A673 (cell line): ENCODE data around the gene C14orf132. TPM values are rescaled to one million over a fixed set of nuclear protein-coding genes. Genes with fewer than 3 reads are reported as not detected.

Experiments
- BruUV-seq: library from RNA; stranded (reverse); fragments of 400-500 nt; replicated peaks from 2 replicates; lab custom pipeline; 2021; lab: Mats Ljungman, UMichigan
- CTCF ChIA-PET: fragments of 300-600 bp; sonication (Branson Sonifier 250); formaldehyde crosslinking; loops from one replicate; lab custom pipeline; 2022; ENCODE audit warnings: antibody characterized with exemption; lab: Charles Lee
- POLR2A ChIA-PET: fragments of 300-600 bp; sonication (Branson Sonifier 250); formaldehyde crosslinking; loops from one replicate; lab custom pipeline; 2022; ENCODE audit warnings: antibody characterized with exemption; ENCODE audit not compliant: low non-redundant PET; lab: Charles Lee
- DNase-seq: peaks from one replicate; pipeline ENCODE4 v3.0.0-alpha.2; 2015; ENCODE audit warnings: low spot score
- H3K27ac ChIP-seq: fragments of 200-600 bp; sonication (generic); 2 replicates; pipeline ENCODE4 v1.5.1; 2016; ENCODE audit warnings: mixed run types, low read depth, mild to moderate bottlenecking, mixed read lengths, antibody characterized with exemption, low read length; ENCODE audit not compliant: poor library complexity, severe bottlenecking
- H3K27me3 ChIP-seq: fragments of 200-600 bp; sonication (generic); replicated peaks from 2 replicates; pipeline ENCODE4 v1.6.1; 2017; ENCODE audit warnings: mixed run types, low read depth, mild to moderate bottlenecking, mixed read lengths, antibody characterized with exemption, low read length; ENCODE audit not compliant: insufficient read depth, poor library complexity
- H3K36me3 ChIP-seq: fragments of 200-600 bp; sonication (generic); 2 replicates; pipeline ENCODE4 v1.6.1; 2016; ENCODE audit warnings: mixed run types, mild to moderate bottlenecking, mixed read lengths, antibody characterized with exemption, low read length; ENCODE audit not compliant: insufficient read depth, poor library complexity, severe bottlenecking
- H3K4me1 ChIP-seq: fragments of 200-600 bp; sonication (generic); 2 replicates; pipeline ENCODE4 v1.6.1; 2017; ENCODE audit warnings: mixed run types, mild to moderate bottlenecking, mixed read lengths, antibody characterized with exemption, low read length; ENCODE audit not compliant: insufficient read depth, poor library complexity, severe bottlenecking
- H3K4me3 ChIP-seq: fragments of 200-600 bp; sonication (generic); 2 replicates; pipeline ENCODE4 v1.5.1; 2016; ENCODE audit warnings: low read depth, mixed run types, mild to moderate bottlenecking, mixed read lengths, low read length; ENCODE audit not compliant: poor library complexity, severe bottlenecking
- H3K9me3 ChIP-seq: fragments of 200-600 bp; sonication (generic); 2 replicates; pipeline ENCODE4 v1.6.1; 2016; ENCODE audit warnings: mixed run types, low read depth, mild to moderate bottlenecking, mixed read lengths, antibody characterized with exemption, low read length; ENCODE audit not compliant: poor library complexity, severe bottlenecking
- CTCF ChIP-seq: fragments of 300-800, 200-600 bp; sonication (generic); conservative IDR thresholded peaks from 2 replicates; pipeline ENCODE4 v1.5.1; 2017; ENCODE audit warnings: low read depth, mild to moderate bottlenecking, antibody characterized with exemption, low read length, moderate library complexity, mixed read lengths
- EZH2 ChIP-seq: fragments of 200-600 bp; sonication (generic); IDR thresholded peaks from 2 replicates; pipeline ENCODE4 v1.6.1; 2017; ENCODE audit warnings: borderline replicate concordance, low read depth, mild to moderate bottlenecking, mixed read lengths, antibody characterized with exemption, low read length; ENCODE audit not compliant: poor library complexity, severe bottlenecking
- intact Hi-C: fragments of 100-400 bp; cut with micrococcal nuclease; formaldehyde crosslinking; loops from one replicate; pipeline ENCODE4 v1.10.0; 2022; ENCODE audit not compliant: unreplicated experiment
- total RNA-seq: library from RNA; stranded (reverse); gene quantifications from 2 replicates; pipeline ENCODE4 v1.2.3, GENCODE V29; 2021

The C14orf132 gene
- total RNA-seq, 1 experiment from 2014 or later = 8.3 TPM

GRCh38 chr14:96095058-96095457 is 55.9 kb downstream of the C14orf132 start:
- Histone ChIP-seq H3K4me3 (no peak overlapping the region), H3K4me1 (peaks cover 22% of the 10 kb centered on the region), H3K27ac (no peak overlapping the region), H3K9me3 (no peaks in the 10 kb centered on the region), H3K36me3 (no peaks in the 10 kb centered on the region), H3K27me3 (no peaks in the 10 kb centered on the region)
- intact Hi-C loops = loop anchor here (5.0 kb wide), 1 partner anchor 533 kb away; no protein-coding TSS in a partner anchor
- no TSS peak for BruUV-seq
- no peak for DNase-seq
- CTCF ChIA-PET = no interaction called here
- TF ChIP-seq EZH2 = no peak
- TF ChIP-seq CTCF = no peak
- POLR2A ChIA-PET = no interaction called here

- H3K27me3 ChIP-seq = no peaks in the 10 kb centered on the region
- peaks cover 16% of the 10 kb centered on the region for H3K4me1 ChIP-seq
- TF ChIP-seq EZH2 = no peak
- intact Hi-C loops = loop anchor here (5.0 kb wide), 1 partner anchor 534 kb away; no protein-coding TSS in a partner anchor
- ChIA-PET POLR2A (no interaction called here), CTCF (no interaction called here)
- H3K4me3 ChIP-seq = no peak overlapping the region
- no TSS peak for BruUV-seq
- no peaks in the 10 kb centered on the region for H3K9me3 ChIP-seq
- H3K27ac ChIP-seq = no peak overlapping the region
- no peaks in the 10 kb centered on the region for H3K36me3 ChIP-seq
- DNase-seq = peak; percentile 61
These were observed 56.7 kb downstream of the C14orf132 start for GRCh38 chr14:96095581-96096476.

- Histone ChIP-seq H3K36me3 (no peaks in the 10 kb centered on the region), H3K4me1 (peaks cover 11% of the 10 kb centered on the region), H3K27ac (no peak overlapping the region), H3K4me3 (no peak overlapping the region), H3K9me3 (no peaks in the 10 kb centered on the region), H3K27me3 (no peaks in the 10 kb centered on the region)
- intact Hi-C loops = loop anchor here (5.0 kb wide), 1 partner anchor 535 kb away; no protein-coding TSS in a partner anchor
- no TSS peak for BruUV-seq
- TF ChIP-seq CTCF (no peak), EZH2 (no peak)
- DNase-seq = no peak
- ChIA-PET CTCF (interaction anchor here (2.9 kb wide), 1 partner anchor 99 kb away, joined by 33 read pairs; no protein-coding TSS in a partner anchor), POLR2A (no interaction called here)
These were observed 57.8 kb downstream of the C14orf132 start for GRCh38 chr14:96096639-96097610.
